Cardiac septum (tissue), 1 donor: ENCODE measurements around the gene DNM3. TPM values are rescaled to one million over a fixed set of nuclear protein-coding genes. Genes with fewer than 3 reads are reported as not detected.
"Not testable (repeated sequence)": the region's sequence is repeated elsewhere in the genome, so short reads cannot be mapped to it uniquely, and the experiment has no call there.

Experiments
- DNase-seq: peaks from one replicate; pipeline ENCODE4 v3.0.0-alpha.2; 2020; ENCODE audit warnings: low spot score
- intact Hi-C: fragments of 100-400 bp; cut with DNase I; formaldehyde crosslinking; loops from one replicate; pipeline ENCODE4 v1.14.0; 2022
- total RNA-seq: library from RNA; stranded (reverse); fragmentation: NEBNext Ultra II Directional; extraction: Animal tissue kit (Norgen Biotek cat#: 25700); gene quantifications from one replicate; pipeline ENCODE4 v1.2.1, GENCODE V29; 2021
- donor health status: DM: no; HTN: no; CAD: no.

Gene DNM3
- total RNA-seq, 1 donor from 2014 or later: 2.4 TPM

DNA sequence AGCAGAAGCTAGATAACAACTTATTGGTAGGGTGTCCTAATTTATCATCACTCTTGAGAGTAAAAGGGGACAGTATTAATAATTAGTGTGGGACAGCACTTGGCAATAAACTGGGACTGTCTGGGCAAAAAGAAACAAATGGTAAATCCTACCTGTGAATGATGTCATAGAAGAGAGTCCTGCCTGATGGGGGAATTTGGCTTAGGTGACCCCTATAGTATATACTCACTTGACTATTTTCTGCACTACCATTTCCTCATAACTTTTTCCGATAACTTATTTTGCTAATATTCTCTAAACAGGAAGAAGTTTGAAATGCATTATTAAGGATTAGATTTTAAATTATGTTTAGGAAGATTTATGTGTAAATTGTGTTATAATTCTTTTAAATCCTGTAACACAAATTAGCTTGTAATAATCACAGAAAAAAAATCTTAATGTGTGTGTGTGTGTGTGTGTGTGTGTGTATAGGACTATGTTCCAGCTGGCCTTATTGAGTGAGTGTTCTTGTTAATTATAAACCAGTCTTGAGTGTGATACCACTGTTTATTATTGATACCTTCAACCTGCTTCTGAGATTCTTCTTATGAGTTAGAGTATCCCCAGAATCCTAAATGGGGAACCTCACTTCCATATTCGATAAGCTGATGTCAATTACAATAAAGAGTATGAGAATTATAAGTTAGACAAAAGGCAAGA, 435.0 kb downstream of the DNM3 start:
- DNase-seq: no peak
- intact Hi-C loops: no loop called here

DNA sequence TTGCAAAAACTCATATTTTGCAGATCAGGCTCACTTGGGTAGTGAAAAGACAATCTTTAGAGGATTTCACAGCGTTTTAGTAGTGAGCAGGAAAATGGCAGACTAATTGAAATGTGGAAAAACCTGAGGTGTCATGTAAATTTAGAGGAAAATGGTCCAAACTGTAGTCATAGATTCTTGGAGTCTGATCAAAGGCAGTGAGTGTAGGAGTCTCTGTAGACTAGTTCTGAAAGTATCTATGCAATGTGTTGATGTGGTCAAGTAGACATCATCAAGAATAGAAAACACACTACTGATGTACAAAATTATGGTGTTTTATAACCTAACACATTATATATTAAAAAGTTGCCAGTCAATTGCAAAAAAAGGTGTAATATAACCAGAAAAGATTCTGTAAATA, 436.0 kb downstream of the DNM3 start:
- intact Hi-C loops: no loop called here
- DNase-seq: no peak

DNA sequence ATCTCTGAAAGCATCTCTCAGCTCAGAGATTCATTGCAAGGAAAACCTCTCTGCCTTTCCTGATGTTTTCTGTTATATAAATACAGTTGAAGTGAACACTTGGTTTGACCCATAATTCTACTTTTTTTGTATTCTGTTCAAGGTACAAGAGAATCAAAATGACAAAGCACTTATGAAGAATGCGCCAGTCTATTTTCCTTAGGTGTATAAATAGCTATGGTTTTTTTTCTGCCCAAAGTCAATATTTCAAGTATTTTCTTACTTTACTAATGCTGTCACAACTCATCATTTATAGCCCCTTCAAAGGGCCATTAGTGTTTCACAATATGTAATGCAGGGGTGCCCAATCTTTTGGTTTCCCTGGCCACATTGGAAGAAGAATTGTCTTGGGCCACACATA, 436.7 kb downstream of the DNM3 start:
- intact Hi-C loops: no loop called here
- DNase-seq: no peak

DNA sequence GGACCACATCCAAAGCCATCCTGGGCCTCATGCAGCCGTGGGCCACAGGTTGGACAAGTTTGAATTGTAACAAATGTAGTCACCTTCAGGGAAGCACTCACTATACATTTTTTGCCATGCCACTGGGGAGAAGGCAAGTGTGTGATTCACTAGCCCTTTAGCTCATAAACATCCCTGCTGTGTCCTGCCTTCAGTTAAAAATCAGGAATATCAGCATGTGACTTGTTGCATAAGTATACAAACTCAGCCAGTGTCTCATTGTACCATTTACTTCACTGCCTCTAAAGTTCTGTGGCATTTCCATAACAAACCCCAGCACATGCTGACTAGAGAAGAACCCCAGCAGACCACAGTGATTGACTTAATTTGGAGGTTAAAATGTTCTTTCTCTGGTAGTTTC, 437.2 kb downstream of the DNM3 start:
- DNase-seq: no peak
- intact Hi-C loops: no loop called here

DNA sequence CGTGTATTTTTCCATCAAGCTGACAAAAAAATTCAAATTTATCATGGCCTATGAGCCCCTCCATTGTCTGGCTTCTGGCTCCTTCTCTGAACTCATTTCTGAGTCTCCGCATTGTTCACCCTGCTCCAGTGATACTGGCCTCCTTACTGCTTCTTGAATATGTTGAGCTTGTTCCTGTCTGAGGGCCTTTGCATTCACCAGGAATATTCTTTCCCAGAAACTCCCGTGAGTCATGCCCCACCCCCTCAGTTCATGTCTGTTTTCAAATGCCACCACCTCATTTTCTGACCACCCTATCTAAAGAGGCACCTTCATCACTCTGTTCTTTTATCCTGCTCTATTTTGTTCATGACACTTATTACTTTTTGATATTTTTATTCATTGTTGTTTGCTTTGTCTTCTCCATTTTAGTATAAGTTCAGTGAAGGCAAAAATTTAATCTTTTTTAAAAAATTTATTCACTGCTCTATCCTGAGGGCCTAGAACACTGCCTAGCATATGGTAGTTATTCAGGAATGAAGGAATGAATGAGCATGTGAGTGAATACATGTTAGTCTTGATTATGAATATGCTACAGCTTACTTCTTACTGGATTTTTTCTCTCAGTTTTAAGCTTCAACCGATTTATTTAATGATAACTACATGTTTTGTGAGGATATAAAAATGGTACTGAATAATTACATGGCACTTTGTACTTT, 438.8 kb downstream of the DNM3 start:
- no peak for DNase-seq
- intact Hi-C loops: loop anchor here (10.0 kb wide), 1 partner anchor 115 kb away; no protein-coding TSS in a partner anchor

DNA sequence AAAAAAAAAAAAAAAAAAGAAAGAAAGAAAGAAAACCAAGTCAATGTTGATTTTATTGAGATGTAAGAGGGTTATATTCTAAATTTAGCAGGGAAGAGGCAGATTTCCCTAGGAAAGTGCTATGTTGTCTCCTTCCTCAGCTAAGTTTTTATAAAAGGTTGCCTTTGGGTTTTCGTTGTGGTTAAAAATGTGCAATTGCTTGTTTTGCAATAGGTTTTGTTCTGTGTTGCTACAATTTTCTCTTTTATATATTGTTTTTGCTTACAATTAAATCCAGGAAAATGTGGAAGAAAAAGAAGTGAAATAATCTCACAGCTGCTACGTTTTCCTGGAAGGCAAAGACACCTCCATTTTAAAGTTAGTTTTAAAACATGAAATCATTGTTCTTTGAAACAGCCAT, 442.5 kb downstream of the DNM3 start:
- intact Hi-C loops: loop anchor here (10.0 kb wide), 1 partner anchor 111 kb away; no protein-coding TSS in a partner anchor
- no peak for DNase-seq

DNA sequence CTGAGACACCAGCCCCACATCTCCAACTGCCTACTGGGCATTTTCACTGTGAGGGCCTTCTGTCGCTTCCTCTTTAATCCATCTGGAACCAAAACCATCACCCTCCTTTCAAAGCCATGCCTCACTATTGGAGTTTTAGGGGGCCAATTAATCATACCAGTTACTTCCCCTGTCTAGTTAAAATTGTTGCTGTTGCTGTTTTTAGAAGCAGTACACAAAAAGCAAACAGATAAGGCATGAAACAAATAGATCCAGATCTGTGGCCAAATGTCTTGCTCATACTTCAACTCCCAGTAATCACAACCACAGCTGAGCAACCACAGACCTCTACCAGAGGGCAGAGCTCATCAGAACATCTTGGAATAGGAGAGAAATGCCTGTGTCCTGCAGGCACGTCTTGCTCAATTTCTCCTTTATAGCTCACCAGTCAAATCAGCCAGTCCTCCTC, 445.4 kb downstream of the DNM3 start:
- DNase-seq: no peak
- intact Hi-C loops: loop anchor here (10.0 kb wide), 1 partner anchor 108 kb away; no protein-coding TSS in a partner anchor

DNA sequence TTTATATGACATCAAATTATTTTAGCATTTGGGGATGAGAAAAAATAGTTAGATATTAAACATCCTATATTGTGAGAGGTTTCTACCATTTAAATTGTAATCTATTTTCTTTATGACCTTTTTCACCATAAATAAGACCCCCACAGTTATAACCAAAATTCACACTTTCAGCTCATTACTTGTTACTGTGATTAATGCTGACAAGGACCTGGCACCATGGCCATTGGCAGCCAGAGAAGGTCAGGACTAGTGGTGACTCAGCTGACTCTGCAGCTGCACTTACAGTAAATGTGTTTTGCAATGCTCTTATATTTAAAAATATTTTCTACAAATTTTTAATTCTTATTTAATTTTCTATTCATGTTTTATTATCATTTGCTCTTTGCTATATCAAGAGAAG, 445.9 kb downstream of the DNM3 start:
- intact Hi-C loops: loop anchor here (10.0 kb wide), 1 partner anchor 108 kb away; no protein-coding TSS in a partner anchor
- no peak for DNase-seq

DNA sequence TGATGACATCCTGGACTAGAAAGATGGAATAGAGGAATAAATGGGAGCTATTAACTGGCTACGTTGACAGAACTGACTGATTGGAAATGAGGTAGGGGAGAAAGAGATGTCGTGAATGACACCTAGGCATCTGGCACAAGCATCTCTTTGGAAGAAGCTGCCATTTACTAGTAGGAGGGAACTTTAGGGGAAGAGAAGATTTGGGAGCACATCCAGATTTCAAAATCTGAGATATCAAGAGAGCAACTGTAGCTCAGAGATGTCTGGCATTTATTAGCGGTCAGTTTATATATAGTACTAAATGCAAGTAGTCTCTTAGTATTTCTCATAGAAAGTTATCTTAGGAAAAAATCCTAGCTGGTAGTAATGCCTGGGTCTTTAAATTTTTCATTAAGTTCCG, 447.3 kb downstream of the DNM3 start:
- intact Hi-C loops: loop anchor here (10.0 kb wide), 1 partner anchor 106 kb away; no protein-coding TSS in a partner anchor
- DNase-seq: no peak

DNA sequence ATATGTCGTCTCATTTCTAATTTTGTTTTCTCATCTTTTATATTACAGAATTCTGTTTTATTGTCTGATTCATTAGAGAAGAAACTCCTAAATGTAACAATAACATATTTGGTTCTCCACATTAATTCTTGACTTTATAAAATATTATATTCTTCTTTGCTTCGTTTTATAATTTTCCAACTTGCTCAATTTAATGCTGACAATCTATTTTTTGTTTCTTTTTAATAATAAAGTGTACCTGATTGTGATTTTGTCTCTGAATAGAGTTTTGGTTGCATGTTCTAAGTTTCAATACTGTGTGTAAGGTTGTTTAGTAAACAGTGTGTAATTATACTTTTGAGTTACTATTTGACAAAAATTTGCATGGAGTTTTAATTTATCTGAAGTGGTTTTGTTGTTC, 448.1 kb downstream of the DNM3 start:
- DNase-seq: no peak
- intact Hi-C loops: loop anchor here (10.0 kb wide), 1 partner anchor 105 kb away; no protein-coding TSS in a partner anchor

DNA sequence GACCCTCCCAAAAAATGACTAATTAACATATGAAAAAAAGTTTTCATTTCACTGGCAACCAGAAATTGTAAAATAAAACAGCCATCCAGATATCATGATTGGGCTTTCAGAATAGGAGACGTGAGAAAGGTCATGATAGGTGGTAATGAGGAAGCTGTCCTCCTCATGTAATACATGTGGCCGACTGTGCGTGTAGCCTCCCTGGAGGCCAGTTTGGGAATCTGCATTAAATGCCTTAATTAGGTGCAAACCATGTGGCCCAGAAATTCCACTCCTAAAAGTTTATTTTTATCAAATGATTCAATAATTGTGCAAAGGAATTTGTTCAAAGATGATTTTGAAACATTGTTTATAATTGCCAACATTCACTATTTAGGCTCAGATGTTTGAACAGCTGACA, 451.5 kb downstream of the DNM3 start:
- no peak for DNase-seq
- intact Hi-C loops: no loop called here

DNA sequence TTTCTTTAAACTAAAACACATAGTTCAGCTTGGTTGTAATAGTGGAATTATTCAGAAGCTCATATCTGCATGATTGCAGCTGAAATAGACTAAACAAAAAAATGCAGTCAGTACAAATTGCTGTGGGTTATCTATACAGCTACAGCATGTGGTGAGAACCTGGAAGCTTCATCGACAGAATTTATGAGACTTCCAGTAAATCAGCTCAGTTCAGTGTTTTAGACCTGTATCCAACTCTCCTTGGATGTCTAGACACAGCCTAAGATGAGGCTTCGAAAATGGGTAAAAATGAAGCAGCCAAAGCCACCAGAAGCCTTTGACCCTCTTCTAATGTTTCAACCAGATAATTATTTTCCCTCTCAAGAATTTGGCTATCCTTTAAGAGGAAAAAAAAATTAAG, 452.1 kb downstream of the DNM3 start:
- intact Hi-C loops: no loop called here
- no peak for DNase-seq

DNA sequence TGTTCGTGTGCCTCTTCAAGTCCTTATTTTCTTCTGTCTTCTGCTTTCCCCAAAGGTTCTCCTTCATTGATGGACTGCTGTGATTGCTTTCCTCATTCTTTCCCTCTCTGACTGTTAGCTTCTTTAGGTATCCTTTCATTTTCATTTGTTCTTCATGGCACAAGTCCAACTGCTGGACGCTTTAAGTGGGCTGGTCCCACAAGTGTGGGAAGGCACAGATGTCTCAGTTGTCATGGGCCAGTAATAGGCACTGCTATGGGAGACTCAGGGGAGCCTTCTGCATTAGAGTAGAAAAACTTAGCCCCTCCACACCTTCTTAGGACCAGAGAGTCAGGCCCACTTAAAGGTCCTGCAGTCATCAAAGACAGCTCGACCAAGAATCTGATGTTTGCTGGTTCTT, 456.8 kb downstream of the DNM3 start:
- intact Hi-C loops: no loop called here
- no peak for DNase-seq

DNA sequence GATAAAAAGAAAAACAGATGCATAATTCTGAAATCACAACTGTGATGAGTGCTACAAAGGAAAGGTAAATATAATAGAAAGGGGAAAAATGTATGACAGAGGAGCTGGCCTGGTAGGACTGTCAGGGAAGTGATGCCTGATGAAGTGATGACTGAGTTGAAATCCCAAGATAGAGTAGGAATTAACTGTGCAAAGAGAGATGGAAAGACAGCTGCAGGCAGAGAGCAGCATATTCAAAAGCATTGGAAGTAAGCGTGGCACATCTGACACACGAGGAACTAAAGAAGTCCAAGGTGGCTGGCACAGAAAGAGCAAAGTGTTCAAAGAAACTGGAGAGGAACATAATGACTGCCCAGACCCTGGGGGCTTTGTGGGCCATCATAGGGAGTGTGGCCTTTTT, 457.6 kb downstream of the DNM3 start:
- DNase-seq: no peak

DNA sequence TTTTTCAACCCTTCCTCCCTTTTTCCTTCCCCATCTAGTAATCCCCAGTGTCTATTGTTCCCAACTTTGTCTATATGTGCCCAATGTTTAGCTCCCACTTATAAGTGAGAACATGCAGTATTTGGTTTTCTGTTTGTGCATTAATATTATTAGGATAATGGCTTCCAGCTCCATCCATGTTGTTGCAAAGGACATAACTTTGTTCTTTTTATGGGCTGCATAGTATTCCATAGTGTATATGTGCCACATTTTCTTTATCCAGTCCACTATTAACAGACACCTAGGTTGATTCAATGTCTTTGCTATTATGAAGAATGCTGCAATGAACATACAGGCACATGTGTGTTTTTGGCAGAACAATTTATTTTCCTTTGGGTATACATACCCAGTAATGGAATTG, 458.2 kb downstream of the DNM3 start:
- intact Hi-C loops: no loop called here
- no peak for DNase-seq

More for the DNA sequence above, 457.6 kb downstream of the DNM3 start:
- intact Hi-C loops: no loop called here

DNA sequence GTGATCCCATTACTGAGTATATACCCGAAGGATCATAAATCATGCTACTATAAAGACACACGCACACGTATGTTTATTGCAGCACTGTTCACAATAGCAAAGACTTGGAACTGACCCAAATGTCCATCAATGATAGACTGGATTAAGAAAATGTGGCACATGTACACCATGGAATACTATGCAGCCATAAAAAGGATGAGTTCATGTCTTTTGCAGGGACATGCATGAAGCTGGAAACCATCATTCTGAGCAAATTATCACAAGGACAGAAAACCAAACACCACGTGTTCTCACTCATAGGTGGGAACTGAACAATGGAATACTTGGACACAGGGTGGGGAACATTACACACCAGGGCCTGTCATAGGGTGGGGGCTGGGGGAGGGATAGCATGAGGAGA, 466.2 kb downstream of the DNM3 start:
- DNase-seq, intact Hi-C loops: not testable (repeated sequence)

DNA sequence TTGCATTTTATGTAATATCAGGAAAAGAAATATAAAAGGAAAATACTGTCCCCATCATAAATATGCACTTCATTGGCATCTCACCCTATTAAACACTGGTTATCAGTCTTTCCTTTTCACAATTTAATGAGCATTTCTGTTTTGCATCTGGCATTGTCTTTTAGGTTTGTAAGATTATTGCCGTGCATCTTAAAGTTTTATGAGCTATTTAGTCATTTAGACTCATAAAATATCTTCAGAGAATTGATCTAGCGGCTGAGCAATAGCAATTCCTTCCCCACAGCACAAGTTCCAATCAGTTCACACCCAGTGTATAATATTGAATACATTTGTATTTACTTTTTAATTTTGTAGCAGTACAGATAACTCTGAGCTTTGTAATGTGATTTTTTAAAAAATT, 466.8 kb downstream of the DNM3 start:
- no peak for DNase-seq
- intact Hi-C loops: no loop called here

DNA sequence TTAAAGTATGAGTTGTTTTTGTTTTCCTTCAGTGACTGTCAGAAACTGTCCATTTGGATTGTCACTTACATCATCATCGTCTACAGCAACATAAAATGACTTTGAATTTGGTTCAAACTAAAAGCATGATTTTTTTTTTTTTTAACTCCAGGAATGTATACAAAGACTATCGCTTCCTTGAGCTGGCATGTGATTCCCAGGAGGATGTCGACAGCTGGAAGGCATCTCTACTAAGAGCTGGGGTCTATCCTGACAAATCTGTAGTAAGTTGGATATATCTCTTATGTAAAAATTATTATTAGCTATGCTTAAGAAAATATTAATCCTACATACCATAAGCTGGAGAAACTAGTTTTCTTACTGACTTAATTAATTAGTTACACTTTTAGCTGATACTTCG, 467.3 kb downstream of the DNM3 start:
- no peak for DNase-seq
- intact Hi-C loops: no loop called here

DNA sequence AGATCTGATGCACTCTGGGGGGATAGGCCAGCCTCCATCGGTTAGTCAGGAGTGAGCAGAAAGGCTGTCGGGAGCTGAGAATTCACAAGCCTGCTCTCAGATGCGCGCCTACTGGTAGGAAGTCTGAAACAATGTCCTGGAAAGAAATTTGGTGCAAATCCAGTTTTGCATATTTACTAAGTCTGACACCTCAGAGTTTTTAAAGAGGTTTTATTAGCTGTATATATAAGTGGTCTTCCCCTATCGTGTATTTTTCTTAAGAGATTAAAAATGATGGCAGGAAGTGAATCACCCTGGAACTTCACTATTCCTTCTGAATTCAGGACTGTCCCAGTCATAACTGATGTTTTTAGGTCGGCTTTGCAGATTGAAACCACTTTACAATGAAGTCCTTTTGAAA, 479.4 kb downstream of the DNM3 start:
- intact Hi-C loops: no loop called here
- no peak for DNase-seq

DNA sequence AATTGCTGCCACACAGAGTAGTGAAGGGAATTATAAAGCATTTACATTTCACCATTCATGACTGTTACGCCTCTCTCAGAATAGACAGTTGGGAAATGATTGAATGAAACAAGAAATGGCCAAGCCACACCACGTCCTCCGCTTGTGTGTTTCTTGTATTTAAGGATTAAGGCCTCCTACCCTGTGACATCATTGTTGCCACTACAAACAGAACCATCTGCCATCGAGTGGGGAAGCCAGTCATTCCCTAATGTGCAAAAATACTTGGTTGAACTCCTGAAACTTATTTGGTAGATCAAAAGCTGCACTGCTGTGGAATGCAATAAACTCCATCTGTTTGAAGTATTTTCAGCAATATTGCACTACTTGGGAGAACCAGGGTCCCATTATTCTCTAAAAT, 480.2 kb downstream of the DNM3 start:
- intact Hi-C loops: no loop called here
- DNase-seq: no peak
